ENCODE data around the gene FAM240B. TPM values are rescaled to one million over a fixed set of nuclear protein-coding genes. Genes with fewer than 3 reads are reported as not detected.

Gene FAM240B
- total RNA-seq, 2 experiments from 2014 or later: not detected

GRCh38 chr9:38682713-38683112, 37.2 kb downstream of the FAM240B start:
- no peak for DNase-seq
- POLR2A ChIA-PET: no interaction called here
- Mint-ChIP-seq H3K9me3 (no peaks in the 10 kb centered on the region), H3K4me1 (ENCODE audit: low read depth) (no peaks in the 10 kb centered on the region), H3K4me3 (no peak overlapping the region), H3K36me3 (ENCODE audit: low read depth) (no peaks in the 10 kb centered on the region), H3K27ac (no peak overlapping the region), H3K27me3 (peaks cover 21% of the 10 kb centered on the region)
- Histone ChIP-seq H3K27me3 (ENCODE audit: control insufficient read depth in 1 of 2, insufficient read depth in 2 of 2, low read length in 2 of 2) (no peaks in the 10 kb centered on the region), H3K4me1 (ENCODE audit: insufficient read depth, low read length) (no peaks in the 10 kb centered on the region), H3K9me3 (ENCODE audit: control insufficient read depth in 1 of 2, insufficient read depth in 1 of 2, low read length in 2 of 2) (no peaks in the 10 kb centered on the region), H3K27ac (ENCODE audit: low read depth in 1 of 2, low read length in 2 of 2) (no peak overlapping the region), H3K4me3 (ENCODE audit: low read length) (no peak overlapping the region), H3K36me3 (ENCODE audit: insufficient read depth, low read length) (no peaks in the 10 kb centered on the region)
- CTCF ChIA-PET: no interaction called here
- no peak for TF ChIP-seq CTCF (IDR thresholded peaks at IDR 0.05)
- intact Hi-C loops (cut with DNase I, micrococcal nuclease): loop anchor here in 1 of 2 experiments (2.0 kb wide), 1 partner anchor 20 kb away; no protein-coding TSS in a partner anchor
- no peak for ATAC-seq (ENCODE audit: poor library complexity)

- no peaks in the 10 kb centered on the region for H3K36me3 Mint-ChIP-seq (ENCODE audit: low read depth)
These were observed 38.1 kb downstream of the FAM240B start for GRCh38 chr9:38681747-38682227.

GRCh38 chr9:38680837-38681445, 39.0 kb downstream of the FAM240B start:
- H3K27me3 ChIP-seq (ENCODE audit: control insufficient read depth in 1 of 2, insufficient read depth in 2 of 2, low read length in 2 of 2): no peaks in the 10 kb centered on the region
- H3K27ac ChIP-seq (ENCODE audit: low read depth in 1 of 2, low read length in 2 of 2): no peak overlapping the region
- Mint-ChIP-seq H3K9me3 (no peaks in the 10 kb centered on the region), H3K4me3 (no peak overlapping the region), H3K27ac (no peak overlapping the region), H3K4me1 (ENCODE audit: low read depth) (no peaks in the 10 kb centered on the region), H3K36me3 (ENCODE audit: low read depth) (no peaks in the 10 kb centered on the region), H3K27me3 (peaks cover 27% of the 10 kb centered on the region)
- no peak for TF ChIP-seq CTCF (IDR thresholded peaks at IDR 0.05)
- DNase-seq (no peak), ATAC-seq (ENCODE audit: poor library complexity) (no peak)
- no peak overlapping the region for H3K4me3 ChIP-seq (ENCODE audit: low read length)
- no peaks in the 10 kb centered on the region for H3K9me3 ChIP-seq (ENCODE audit: control insufficient read depth in 1 of 2, insufficient read depth in 1 of 2, low read length in 2 of 2)
- intact Hi-C loops (cut with DNase I, micrococcal nuclease): no loop called here
- no peaks in the 10 kb centered on the region for H3K4me1 ChIP-seq (ENCODE audit: insufficient read depth, low read length)
- CTCF ChIA-PET: no interaction called here
- H3K36me3 ChIP-seq (ENCODE audit: insufficient read depth, low read length): no peaks in the 10 kb centered on the region
- POLR2A ChIA-PET: no interaction called here

More at GRCh38 chr9:38681747-38682227, 38.1 kb downstream of the FAM240B start:
- no peaks in the 10 kb centered on the region for H3K9me3 ChIP-seq (ENCODE audit: control insufficient read depth in 1 of 2, insufficient read depth in 1 of 2, low read length in 2 of 2)
- CTCF ChIA-PET: no interaction called here
- ATAC-seq (ENCODE audit: poor library complexity): no peak
- H3K27ac Mint-ChIP-seq: no peak overlapping the region
- no peak for DNase-seq
- H3K27me3 ChIP-seq (ENCODE audit: control insufficient read depth in 1 of 2, insufficient read depth in 2 of 2, low read length in 2 of 2): no peaks in the 10 kb centered on the region
- H3K4me1 ChIP-seq (ENCODE audit: insufficient read depth, low read length): no peaks in the 10 kb centered on the region
- H3K4me3 Mint-ChIP-seq: no peak overlapping the region
- POLR2A ChIA-PET: no interaction called here
- no peak overlapping the region for H3K27ac ChIP-seq (ENCODE audit: low read depth in 1 of 2, low read length in 2 of 2)
- intact Hi-C loops (cut with DNase I, micrococcal nuclease): loop anchor here in 1 of 2 experiments (2.0 kb wide), 1 partner anchor 19 kb away; no protein-coding TSS in a partner anchor
- H3K36me3 ChIP-seq (ENCODE audit: insufficient read depth, low read length): no peaks in the 10 kb centered on the region
- no peak for TF ChIP-seq CTCF (IDR thresholded peaks at IDR 0.05)
- no peaks in the 10 kb centered on the region for H3K9me3 Mint-ChIP-seq
- H3K4me1 Mint-ChIP-seq (ENCODE audit: low read depth): no peaks in the 10 kb centered on the region
- H3K27me3 Mint-ChIP-seq: peaks cover 30% of the 10 kb centered on the region
- no peak overlapping the region for H3K4me3 ChIP-seq (ENCODE audit: low read length)

Data from CD4-positive, alpha-beta T cell (primary cell).